ENCODE measurements around the gene ANXA6. TPM values are rescaled to one million over a fixed set of nuclear protein-coding genes. Genes with fewer than 3 reads are reported as not detected.

The ANXA6 gene
- total and polyA plus RNA-seq, 10 of the 15 experiments (the other 5 are each of a cell fraction or from before 2014, with no cell fraction given) = 44.0 to 571 (median 465) TPM

DNA sequence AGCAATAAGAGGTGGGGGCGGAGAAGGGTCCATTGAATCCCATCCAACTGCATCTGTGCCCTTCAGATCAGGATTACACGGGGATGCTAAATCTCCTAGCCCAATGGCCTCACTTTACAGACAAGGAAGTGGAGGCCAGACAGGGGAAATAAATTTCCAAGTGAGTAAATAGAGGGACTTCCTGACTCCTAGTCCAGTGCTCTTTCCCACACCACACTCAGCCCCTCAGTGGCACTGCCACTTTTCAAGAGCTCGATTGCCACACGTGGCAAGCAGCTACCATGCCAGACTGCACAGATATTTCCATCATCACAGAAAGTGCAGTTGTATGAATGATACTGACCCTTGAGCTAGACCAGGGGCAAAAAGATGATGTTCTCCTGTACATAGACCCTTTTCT, 68.6 kb downstream of the ANXA6 start:
- no peak for FAIRE-seq
- no peak overlapping the region for H3K4me3 ChIP-seq
- intact Hi-C loops (cut with micrococcal nuclease; ENCODE audit: unreplicated experiment) (no loop called here), in situ Hi-C loops (cut with MboI) (no loop called here)
- no peak overlapping the region for H3K9ac ChIP-seq (ENCODE audit: control insufficient read depth, insufficient read depth, low read length)
- no peaks in the 10 kb centered on the region for H3K36me3 ChIP-seq (ENCODE audit: control insufficient read depth in 2 of 2, insufficient read depth in 2 of 2, low read length in 1 of 2)
- no peak overlapping the region for H2AFZ ChIP-seq (ENCODE audit: control insufficient read depth, low read depth, low read length)
- H4K20me1 ChIP-seq (ENCODE audit: control insufficient read depth, insufficient read depth) = no peaks in the 10 kb centered on the region
- H3K4me1 ChIP-seq (ENCODE audit: control insufficient read depth, insufficient read depth, low read length) = peaks cover 32% of the 10 kb centered on the region
- no peak for ATAC-seq
- no peak for TF ChIP-seq SMARCA5 (IDR thresholded peaks at IDR 0.05)
- peak; percentile 22; the same call in 1 of the 2 replicates for TF ChIP-seq POLR2A (IDR thresholded peaks at IDR 0.05; ENCODE audit: low read depth, low read length)
- no peak overlapping the region for H3K4me2 ChIP-seq (ENCODE audit: control insufficient read depth, insufficient read depth)
- peaks cover 37% of the 10 kb centered on the region for H3K79me2 ChIP-seq (ENCODE audit: control insufficient read depth, insufficient read depth, low read length)
- ChIA-PET SMC1A (ENCODE audit: uncharacterized antibody, unreplicated experiment) (interaction anchor here (0.8 to 2.4 kb wide), 12 partner anchors 7 to 65 kb away, joined by 3 to 17 read pairs (median 4); no protein-coding TSS in a partner anchor), RAD21 (ENCODE audit: unreplicated experiment) (interaction anchor here (1.1 to 1.5 kb wide), 3 partner anchors 7 to 26 kb away, joined by 5 to 8 read pairs (median 5); no protein-coding TSS in a partner anchor), CTCF (interaction anchor here (0.5 to 1.5 kb wide), 4 partner anchors 9 to 572 kb away, joined by 3 to 7 read pairs (median 4); no protein-coding TSS in a partner anchor), POLR2A (interaction anchor here (1.0 to 2.3 kb wide), 4 partner anchors 9 to 10 kb away, joined by 3 to 8 read pairs (median 5); partner anchors contain the start of gene TNIP1)
- no peak for DNase-seq (ENCODE audit: low read depth, low spot score)
- no peaks in the 10 kb centered on the region for H3K27me3 ChIP-seq (replicated peaks in 1 of 2; ENCODE audit: control insufficient read depth in 2 of 2, insufficient read depth in 2 of 2, low read length in 1 of 2)
- WGBS (ENCODE audit: insufficient coverage, insufficient replicate concordance, low lambda C conversion rate, missing lambda C conversion rate) = 60% methylated on average over 4 of the region's 4 CpGs
- H3K9me3 ChIP-seq (replicated peaks; ENCODE audit: control insufficient read depth, insufficient read depth, low read length) = no peaks in the 10 kb centered on the region
- no peak overlapping the region for H3K27ac ChIP-seq (ENCODE audit: control insufficient read depth, insufficient read depth)
- BruUV-seq (replicated peaks) = no TSS peak

GRCh38 chr5:151087486-151087885, 70.1 kb downstream of the ANXA6 start:
- Histone ChIP-seq H3K27me3 (replicated peaks in 1 of 2; ENCODE audit: control insufficient read depth in 2 of 2, insufficient read depth in 2 of 2, low read length in 1 of 2) (no peaks in the 10 kb centered on the region), H3K9me3 (replicated peaks; ENCODE audit: control insufficient read depth, insufficient read depth, low read length) (no peaks in the 10 kb centered on the region), H3K27ac (ENCODE audit: control insufficient read depth, insufficient read depth) (peak overlapping the region; percentile 88), H2AFZ (ENCODE audit: control insufficient read depth, low read depth, low read length) (no peak overlapping the region; the same call in 1 of the 2 replicates), H3K79me2 (ENCODE audit: control insufficient read depth, insufficient read depth, low read length) (peaks cover 45% of the 10 kb centered on the region), H3K4me2 (ENCODE audit: control insufficient read depth, insufficient read depth) (peak overlapping the region; percentile 99), H3K4me3 (peak overlapping the region; percentile 89; the same call in 1 of the 2 replicates), H3K9ac (ENCODE audit: control insufficient read depth, insufficient read depth, low read length) (peak overlapping the region; percentile 80), H3K4me1 (ENCODE audit: control insufficient read depth, insufficient read depth, low read length) (peaks cover 29% of the 10 kb centered on the region), H4K20me1 (ENCODE audit: control insufficient read depth, insufficient read depth) (no peaks in the 10 kb centered on the region), H3K36me3 (ENCODE audit: control insufficient read depth in 2 of 2, insufficient read depth in 2 of 2, low read length in 1 of 2) (no peaks in the 10 kb centered on the region)
- no peak for DNase-seq (ENCODE audit: low read depth, low spot score)
- RAD21 ChIA-PET (ENCODE audit: unreplicated experiment) = interaction anchor here (1.5 to 8.5 kb wide), 7 partner anchors 10 to 70 kb away, joined by 4 to 94 read pairs (median 8); partner anchors contain the start of gene ANXA6
- POLR2A ChIA-PET = interaction anchor here (0.6 to 14.3 kb wide), 11 partner anchors 9 to 127 kb away, joined by 3 to 222 read pairs (median 4); no protein-coding TSS in a partner anchor
- intact Hi-C loops (cut with micrococcal nuclease; ENCODE audit: unreplicated experiment) = no loop called here
- in situ Hi-C loops (cut with MboI) = no loop called here
- TF ChIP-seq EED (IDR thresholded peaks at IDR 0.05; ENCODE audit: low read depth) = 0 out of 2 replicates have a peak, but pooled peaks have one; percentile 1
- TF ChIP-seq NR2C1 (IDR thresholded peaks at IDR 0.05) = no peak
- CTCF ChIA-PET = interaction anchor here (1.0 to 8.0 kb wide), 7 partner anchors 9 to 77 kb away, joined by 3 to 90 read pairs (median 4); no protein-coding TSS in a partner anchor
- no peak for FAIRE-seq
- no TSS peak for BruUV-seq (replicated peaks)
- SMC1A ChIA-PET (ENCODE audit: uncharacterized antibody, unreplicated experiment) = interaction anchor here (0.6 to 7.7 kb wide), 13 partner anchors 9 to 123 kb away, joined by 3 to 125 read pairs (median 9); partner anchors contain the start of gene ANXA6
- no peak; the same call in 2 of the 3 replicates for ATAC-seq
- 64% methylated on average over 7 of the region's 7 CpGs for WGBS (ENCODE audit: insufficient coverage, insufficient replicate concordance, low lambda C conversion rate, missing lambda C conversion rate)
